Stimulated activated CD4-positive, alpha-beta T cell treated with anti-CD3 and anti-CD28 coated beads, Interleukin-12 subunit alpha, Interleukin-12 subunit beta, amount 100 ng/mL, for 48 hours (primary cell): ENCODE measurements around the gene OTOGL.

Experiments
- DNase-seq, 3 donors: peaks; one replicate each; pipeline ENCODE4 v3.0.0-alpha.2; 2020; ENCODE audit warnings: low read depth in 2 of 3, low spot score in 1 of 3

The OTOGL gene

DNA sequence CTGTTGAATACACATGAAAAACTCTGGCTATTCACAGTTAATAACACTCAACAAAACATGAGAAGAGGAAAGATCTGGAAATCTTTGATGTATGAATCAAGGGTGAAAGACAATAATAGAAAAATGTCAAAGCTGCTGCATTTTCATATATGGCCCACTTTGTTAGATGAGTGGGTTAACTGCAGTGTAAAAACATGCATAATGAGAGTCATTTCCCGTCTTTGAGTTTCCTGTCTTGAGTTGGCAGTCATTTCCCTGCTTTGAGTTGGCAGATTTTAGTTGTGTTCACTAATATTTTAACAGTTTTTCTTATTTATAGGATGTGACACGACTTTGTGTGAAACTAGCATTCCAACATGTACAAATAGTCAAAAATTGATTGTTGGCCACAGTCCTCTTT, 256.8 kb downstream of the OTOGL start:
- no peak for DNase-seq

DNA sequence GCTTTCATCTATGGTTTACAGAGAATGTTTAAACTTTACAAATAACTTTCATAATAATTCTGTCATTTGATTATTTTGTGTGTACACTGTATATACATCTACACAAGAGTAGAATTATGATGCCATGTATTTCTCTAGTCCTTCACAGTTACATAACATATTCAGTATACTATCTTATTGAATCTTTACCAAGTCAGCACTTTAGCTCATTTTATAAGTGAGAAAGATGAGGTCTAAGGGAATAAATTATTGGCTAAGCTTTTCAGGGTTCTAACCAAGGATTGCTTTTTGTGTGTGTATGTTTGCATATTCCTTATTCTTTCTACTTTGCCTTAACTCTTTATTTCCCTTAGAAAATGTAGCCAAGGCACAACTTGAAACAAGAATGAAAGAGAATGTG, 260.4 kb downstream of the OTOGL start:
- DNase-seq: no peak

DNA sequence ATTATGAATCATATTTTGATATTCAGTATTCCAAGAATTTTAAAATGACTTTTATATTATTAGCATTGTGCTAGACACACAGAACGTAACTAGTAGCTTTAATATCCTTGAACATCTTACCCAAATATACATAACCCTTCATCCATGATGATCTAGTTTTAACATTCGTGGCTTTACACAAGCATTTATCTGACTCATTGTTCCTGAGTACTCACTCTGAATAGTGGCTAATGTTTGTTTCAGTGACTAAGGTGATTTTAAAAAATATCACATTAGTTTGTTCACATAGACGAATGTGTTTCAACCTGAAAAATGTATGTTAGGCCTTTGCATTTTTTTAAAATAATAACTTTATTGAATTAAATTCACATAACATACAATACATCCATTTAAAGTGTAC, 264.7 kb downstream of the OTOGL start:
- no peak for DNase-seq

DNA sequence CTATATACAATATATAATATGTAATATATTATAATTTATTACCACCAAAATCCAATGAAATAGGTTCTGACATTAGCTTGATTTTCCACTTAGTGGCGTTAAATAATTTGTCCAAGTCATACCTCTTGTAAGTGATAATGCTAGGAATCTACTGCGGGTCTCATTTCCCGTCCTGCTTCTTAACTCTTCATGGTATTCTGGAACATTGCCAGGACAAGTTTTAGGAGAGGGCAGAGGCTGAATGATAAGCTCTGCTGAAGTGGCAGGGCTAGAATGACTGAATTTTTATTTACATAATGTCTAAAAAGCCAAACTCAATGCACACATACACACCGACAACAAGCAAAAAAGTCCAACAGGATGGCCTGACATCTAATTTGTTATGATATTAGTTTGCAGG, 274.3 kb downstream of the OTOGL start:
- DNase-seq: no peak

DNA sequence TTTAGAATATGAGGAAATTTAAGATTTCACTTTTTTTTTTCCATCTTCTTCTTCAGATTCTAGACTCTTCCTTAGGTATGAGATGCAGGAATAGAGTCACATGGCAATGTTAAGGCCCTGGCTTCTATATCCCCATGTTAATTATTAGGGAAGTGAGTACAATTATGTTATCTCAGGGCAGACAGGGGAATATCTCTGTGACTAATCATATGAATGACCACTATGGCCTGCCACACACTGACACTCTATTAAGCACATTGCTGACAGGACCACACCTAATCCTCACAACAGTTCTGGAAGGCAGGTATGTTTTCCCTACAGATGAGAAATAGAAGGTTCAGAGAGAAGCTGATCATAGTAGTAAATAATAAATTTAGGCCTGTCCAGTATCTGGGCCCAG, 275.3 kb downstream of the OTOGL start:
- DNase-seq: no peak

DNA sequence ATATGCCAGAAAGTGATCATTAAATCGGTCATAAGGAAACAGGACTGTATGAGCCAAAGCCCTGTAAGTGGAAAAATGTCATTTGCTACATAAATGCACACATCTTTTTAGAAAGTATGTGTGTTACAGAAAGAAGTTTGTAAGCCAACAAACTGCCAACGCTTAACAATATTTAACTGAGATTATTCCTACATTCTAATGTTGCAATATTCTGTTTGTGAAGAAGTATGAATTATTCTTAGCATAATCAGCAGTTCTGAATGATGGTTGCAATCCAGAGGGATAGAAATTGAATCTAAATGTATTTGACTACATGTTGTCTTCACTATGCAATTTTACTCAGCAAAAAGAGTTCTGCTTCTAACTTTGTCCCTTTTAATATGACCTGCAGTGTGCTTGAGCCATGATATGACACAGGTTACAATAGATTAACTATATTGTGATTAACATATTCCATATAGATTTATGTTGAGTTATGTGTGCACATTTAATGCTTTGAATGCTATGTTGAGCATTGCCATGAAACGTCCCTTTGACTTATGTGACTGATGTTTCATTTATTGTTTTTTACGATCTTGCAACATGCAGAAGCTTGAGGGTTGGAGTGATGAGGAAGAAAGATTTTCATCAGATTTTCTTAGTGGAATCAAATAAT, 277.9 kb downstream of the OTOGL start:
- no peak for DNase-seq

DNA sequence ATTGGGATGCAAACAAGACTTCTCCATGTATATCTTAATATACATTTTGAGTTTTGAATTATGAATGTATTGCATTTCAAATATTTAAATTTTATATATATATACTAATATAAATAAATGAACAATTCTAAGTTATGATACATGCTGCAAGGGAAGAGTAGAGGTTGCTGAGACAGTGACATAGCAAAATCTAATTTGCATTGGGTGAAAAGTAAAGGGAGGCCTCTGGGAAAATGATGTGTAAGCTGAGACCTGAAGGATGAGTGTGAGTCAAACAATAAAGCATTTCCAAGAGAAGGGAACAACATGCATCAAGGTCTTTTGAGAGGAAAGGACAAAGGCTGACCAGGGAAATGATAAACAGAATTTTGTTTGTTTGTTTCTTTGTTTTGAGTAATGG, 281.8 kb downstream of the OTOGL start:
- no peak for DNase-seq

DNA sequence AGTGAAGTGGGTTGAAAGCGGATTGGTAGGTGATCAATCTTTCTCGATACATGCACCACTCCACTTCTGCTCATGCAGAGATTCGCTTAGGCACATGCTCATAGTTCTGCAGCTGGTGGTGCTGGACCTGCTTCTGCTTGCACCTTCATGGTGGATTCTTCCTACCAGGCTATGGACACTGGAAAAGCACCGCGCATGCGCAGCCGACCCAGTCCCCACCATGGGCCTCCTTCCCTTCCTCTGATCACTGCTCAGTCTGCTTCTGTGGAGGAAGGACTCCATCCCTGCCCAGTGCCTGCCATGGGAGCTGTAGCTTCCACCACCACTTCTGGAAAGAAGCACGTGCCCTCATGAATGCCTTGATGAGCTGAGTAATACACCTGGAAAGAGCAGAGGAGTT, 282.9 kb downstream of the OTOGL start:
- DNase-seq: no peak

DNA sequence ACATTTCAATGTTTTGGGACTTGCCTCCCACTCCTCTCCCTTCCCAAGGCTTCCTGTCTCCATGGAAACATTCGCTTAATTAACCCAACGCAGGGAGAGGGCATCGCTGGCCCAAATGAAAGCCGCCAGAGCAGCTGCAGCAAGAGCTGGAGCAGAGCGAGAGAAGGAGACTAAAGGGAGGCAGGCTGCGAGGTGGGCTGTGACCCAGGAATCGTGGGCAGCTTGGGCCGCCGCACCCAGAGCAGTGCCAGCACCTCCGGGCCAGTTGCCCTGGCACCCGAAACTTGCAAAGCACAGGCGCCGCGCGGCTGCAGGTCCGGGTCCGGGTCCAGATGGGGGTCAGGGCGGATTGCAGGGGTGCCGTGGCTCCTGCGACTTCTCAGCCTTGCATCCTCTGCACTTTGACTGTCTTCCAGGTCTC, 301.2 kb downstream of the OTOGL start:
- DNase-seq: no peak

DNA sequence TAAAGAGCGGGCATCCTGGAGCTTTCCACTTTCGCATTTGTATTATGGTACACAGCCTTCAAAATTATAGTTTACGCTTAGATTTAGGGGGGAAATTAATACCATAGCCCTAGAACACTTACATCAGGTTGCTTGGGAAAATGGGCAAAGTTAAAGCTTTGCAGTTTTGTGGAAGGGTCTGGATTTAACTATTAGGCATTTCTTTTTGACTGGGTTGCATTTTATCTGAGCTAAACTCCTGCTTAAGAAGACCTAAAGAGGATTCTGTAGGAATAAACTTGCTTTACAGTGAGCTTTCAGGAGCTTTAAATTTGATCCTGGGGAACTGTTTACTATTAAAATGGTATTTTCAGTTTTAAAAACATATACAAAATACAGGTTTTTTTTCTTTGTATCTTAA, 301.9 kb downstream of the OTOGL start:
- DNase-seq: no peak

DNA sequence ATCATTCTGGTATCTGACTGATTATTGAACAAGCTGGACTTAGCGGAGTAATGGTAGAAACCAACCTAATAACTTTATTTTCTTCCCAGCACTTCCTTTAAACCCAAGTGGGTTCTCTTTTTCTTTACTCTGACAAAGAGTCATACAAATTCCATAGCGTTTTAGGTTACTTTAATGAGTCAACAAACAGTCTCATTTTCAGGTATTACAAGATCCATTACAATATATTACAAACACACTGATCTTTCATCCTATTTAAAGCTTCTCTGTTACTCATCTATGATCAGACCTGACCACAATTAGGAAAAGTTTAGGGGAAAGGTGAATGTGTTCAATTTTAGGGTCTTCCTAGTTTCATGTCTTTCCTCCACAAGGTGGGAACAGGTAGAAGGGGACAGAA, 305.3 kb downstream of the OTOGL start:
- no peak for DNase-seq

DNA sequence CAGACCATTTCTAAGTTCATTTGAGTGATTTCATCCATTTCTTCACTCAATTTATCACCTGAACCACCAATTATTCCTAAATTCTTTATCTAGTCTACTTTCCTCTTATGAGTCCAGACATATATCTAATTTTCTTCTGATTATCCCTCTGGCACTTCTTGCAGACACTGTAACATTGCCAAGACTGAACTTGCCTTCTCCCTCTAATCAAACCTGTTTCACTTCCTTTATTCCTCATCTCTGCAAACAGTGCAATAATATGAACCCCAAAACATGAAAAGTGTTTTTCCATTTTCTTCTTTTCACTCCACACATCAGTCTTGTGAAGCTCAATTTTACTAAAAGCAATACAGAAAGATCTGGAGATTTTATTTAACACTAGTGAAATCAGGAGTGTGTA, 306.9 kb downstream of the OTOGL start:
- no peak for DNase-seq

DNA sequence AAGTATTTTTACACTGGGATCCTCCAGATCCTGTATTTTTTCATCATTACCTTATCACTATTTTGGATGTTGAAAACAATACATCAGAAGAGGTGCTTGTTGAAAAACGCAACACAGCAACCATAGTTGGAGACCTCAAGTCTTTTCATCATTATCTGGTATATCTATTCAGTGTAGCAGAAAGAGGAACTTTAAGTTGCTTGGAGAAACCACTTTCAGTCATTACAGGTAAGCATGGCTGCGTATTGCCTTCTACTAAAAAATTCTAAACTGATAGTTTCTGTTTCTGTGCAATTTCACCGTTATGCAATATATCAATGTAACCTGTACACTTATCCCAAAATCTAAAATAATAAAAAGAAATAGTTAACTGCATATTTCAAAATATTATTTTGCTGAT, 312.4 kb downstream of the OTOGL start:
- DNase-seq: no peak

DNA sequence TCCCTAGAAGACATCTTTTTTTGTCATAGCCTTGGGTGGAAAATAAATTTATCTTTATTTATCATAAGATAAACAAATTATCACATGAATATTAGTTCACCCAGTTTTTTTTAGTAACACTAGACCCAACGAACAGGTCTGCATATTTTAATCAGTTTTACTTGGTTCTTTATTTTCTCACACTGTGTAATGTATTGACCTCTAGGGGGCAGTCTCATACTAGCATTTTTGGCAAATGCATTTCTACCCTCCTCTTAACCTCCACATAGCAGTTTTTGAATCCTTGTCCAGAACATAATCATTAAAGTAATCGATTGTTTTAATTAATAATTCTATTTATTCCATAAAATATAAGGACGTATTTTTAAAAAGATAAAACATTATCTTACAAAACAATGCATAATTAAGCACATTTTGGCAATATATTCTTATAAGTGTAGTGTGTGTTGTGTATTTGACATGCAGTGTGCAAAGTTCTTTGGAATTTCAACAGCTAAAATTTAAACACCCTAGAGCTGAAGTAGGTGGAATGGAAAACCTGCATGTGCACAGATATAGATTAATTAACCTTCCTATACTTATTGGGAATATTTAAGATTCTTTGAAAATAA, 313.1 kb downstream of the OTOGL start:
- peak in 1 of 3 donors; percentile 2 for DNase-seq

DNA sequence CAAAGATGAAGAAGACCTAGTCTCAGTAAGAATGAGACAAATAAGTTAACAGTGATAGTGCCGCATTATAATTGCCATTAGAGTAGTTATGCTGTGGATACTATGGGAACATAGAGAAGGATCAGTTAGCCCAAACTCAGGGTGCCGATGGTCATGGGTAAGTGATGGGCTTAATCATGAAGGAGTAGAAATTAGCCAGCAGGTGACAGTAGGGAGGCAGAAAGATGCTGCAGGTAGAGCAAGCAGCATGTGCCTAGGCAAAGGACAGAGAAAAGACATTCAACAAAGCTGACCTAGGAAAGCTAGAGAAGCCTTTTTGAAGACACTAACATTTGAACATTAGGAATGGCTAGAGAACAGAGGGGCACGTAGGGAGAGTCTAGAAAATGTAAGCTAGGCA, 314.1 kb downstream of the OTOGL start:
- DNase-seq: no peak

DNA sequence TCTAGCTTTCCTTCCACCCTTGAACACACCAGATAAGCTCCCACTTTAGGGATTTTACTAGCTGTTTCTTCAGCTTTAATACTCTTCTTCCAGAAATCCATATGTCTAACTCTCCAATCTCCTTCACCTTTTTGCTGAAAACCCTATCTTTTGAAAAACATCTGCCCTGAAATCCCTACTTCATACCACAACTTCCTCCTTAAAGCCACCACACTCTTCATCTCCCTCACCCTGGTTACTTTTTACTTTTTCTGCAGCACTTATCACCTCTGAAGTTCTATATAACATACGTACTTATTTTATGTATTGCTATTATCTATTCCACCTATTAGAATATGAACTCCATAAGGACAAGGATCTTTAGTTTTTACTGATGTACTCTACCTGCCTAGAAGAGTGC, 316.1 kb downstream of the OTOGL start:
- DNase-seq: no peak

DNA sequence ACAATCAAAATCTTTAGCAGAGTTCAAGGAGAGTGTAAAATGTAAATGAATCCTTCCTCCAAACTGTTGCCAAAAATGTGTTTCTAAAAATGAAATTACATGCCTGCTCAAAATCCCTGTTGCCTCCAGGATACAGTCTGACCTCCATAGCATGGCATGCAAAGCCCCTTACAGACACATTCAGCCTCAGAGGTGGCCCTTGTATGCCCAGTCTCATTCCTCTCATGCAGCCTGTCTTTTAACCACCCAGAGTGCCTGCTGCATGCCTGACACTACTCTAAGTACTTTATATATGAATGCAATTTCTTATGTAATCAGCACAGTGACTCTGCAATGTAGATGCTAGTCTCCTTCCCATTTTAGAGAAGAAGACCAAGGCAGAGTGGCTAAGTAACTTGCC, 320.3 kb downstream of the OTOGL start:
- DNase-seq: no peak

DNA sequence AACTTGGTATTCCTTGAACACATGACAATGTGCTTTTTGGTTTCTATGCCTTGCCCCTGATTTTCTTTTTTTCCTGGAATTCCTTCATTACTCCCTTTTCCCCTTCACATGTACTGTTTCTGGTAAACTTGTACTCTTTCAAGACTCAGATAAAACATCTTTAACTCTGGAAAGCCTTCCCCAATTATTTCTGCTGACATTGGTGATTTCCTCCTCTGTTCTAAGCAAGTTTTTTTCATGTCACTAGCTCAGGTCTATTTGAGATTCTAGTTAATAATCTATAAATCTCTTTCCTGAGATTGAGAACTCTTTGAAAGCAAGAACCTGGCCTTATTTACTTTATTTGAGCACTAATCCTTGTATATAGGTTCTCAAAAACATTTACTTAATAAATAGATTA, 320.7 kb downstream of the OTOGL start:
- DNase-seq: no peak

DNA sequence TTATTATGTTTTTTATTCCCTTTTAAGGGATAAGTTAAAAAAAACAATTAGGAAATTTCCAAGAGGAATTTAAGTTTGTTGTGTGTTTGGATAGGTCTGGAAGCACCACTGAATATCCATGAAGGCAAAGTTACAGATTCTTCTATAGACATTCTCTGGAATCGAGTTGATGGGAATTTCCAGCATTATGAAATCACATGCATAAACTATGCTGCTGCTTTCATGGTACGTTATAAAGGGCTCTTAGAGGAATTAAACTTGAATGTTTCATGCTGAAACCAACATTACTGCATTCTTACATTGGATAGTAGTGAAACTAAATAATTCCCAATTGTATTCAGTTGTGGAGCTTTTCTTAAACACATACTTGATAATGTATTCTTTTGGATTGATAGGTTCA, 323.2 kb downstream of the OTOGL start:
- DNase-seq: no peak
